Measurements from ENCODE around the gene DSE.

Gene DSE

GRCh38 chr6:116363759-116364158 lies 7.0 kb upstream of the DSE start:
- peak; percentile 68 for DNase-seq

GRCh38 chr6:116364321-116364720 lies 6.4 kb upstream of the DSE start:
- no peak for DNase-seq

GRCh38 chr6:116365743-116366142 lies 5.0 kb upstream of the DSE start:
- no peak for DNase-seq

- no peak for DNase-seq
Measured at GRCh38 chr6:116366740-116367275, 3.9 kb upstream of the DSE start.

GRCh38 chr6:116369540-116369939 lies 1.2 kb upstream of the DSE start:
- DNase-seq = no peak

- no peak for DNase-seq
Measured at GRCh38 chr6:116369964-116370759, 585 bp upstream of the DSE start.

GRCh38 chr6:116371120-116371917 lies 572 bp downstream of the DSE start:
- peak; percentile 93 for DNase-seq

- DNase-seq = no peak
Measured at GRCh38 chr6:116371918-116372209, 1.1 kb downstream of the DSE start.

GRCh38 chr6:116373300-116373699 lies 2.6 kb downstream of the DSE start:
- no peak for DNase-seq

- no peak for DNase-seq
Measured at GRCh38 chr6:116373940-116374339, 3.2 kb downstream of the DSE start.

GRCh38 chr6:116374586-116374985 lies 3.8 kb downstream of the DSE start:
- DNase-seq = no peak

GRCh38 chr6:116375262-116375661 lies 4.5 kb downstream of the DSE start:
- no peak for DNase-seq

- no peak for DNase-seq
Measured at GRCh38 chr6:116376149-116376548, 5.4 kb downstream of the DSE start.

- DNase-seq = no peak
Measured at GRCh38 chr6:116379764-116380163, 9.0 kb downstream of the DSE start.

GRCh38 chr6:116380346-116380745 lies 9.6 kb downstream of the DSE start:
- DNase-seq = no peak

- DNase-seq = no peak
Measured at GRCh38 chr6:116381000-116381399, 10.3 kb downstream of the DSE start.

- no peak for DNase-seq
Measured at GRCh38 chr6:116382587-116382986, 11.8 kb downstream of the DSE start.

- no peak for DNase-seq
Measured at GRCh38 chr6:116384727-116385458, 14.1 kb downstream of the DSE start.

GRCh38 chr6:116385459-116385802 lies 14.7 kb downstream of the DSE start:
- DNase-seq = peak; percentile 79

- no peak for DNase-seq
Measured at GRCh38 chr6:116385921-116386320, 15.2 kb downstream of the DSE start.

- peak; percentile 89 for DNase-seq
Measured at GRCh38 chr6:116386581-116387299, 16.0 kb downstream of the DSE start.

GRCh38 chr6:116387374-116387773 lies 16.6 kb downstream of the DSE start:
- DNase-seq = peak; percentile 88

- no peak for DNase-seq
Measured at GRCh38 chr6:116388924-116389323, 18.2 kb downstream of the DSE start.

All from HCEC 1CT (cell line).